HG02642 (cell line): ENCODE results near the gene AKR1C1.
"Not testable (repeated sequence)": the region's sequence is repeated elsewhere in the genome, so short reads cannot be mapped to it uniquely, and the experiment has no call there.

Source experiments
- ATAC-seq: cut with Tn5 transposase; IDR thresholded peaks from one replicate; pipeline ENCODE4 v1.9.1; 2021; ENCODE audit warnings: mild to moderate bottlenecking; ENCODE audit not compliant: unreplicated experiment, poor library complexity

Gene AKR1C1

DNA sequence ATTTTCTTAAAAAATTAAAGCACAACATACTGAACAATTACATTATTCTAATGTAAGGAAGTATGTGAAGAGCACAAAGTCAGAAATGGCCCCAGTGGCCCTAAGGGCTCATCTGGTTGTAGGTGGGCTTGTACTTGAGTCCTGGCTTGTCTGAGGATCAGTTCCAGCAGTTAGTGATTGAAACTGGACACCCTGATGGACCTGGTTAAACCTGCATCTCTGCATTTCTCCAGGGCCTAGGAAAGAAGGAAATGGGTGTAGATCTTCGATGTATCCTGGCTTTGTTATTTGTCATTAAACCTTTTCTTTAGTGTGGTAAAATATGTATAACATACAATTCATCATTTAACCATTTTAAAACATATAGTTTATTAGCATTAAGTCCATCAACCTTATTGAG lies 50.2 kb downstream of the AKR1C1 start:
- ATAC-seq, result no peak

DNA sequence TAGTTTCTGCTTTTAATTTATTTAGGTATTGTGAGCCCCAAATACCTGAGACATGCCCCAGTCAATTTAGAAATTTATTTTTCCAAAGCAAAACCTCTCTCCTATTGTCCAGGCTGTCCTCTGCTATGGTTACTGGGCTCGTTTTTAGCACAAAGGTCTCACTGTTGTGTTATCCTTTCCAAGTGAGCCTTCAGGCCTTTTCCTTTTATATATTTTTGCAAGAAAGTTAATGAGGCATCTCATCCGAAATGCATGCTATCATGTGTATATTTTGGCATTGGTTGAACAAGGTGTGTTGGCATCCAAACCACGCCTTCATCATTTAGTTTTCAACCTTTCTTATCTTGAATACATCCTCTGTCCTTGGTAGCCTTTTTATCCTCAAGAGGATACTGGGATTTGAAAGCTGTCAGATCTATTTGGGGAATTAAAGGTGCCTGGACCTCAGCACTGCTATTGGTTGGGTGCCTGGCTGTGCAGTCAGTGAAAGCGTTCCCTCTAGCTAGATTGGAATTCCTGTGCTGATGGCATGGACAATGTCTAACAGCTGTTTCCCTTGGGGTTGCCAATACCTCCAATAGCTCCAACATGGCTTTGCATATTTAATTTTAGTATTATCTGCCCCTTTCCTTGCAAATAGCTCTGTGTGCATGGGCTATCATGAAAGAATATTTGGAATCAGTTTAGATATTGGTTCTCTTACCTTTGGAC lies 51.1 kb downstream of the AKR1C1 start:
- not testable (repeated sequence) for ATAC-seq

DNA sequence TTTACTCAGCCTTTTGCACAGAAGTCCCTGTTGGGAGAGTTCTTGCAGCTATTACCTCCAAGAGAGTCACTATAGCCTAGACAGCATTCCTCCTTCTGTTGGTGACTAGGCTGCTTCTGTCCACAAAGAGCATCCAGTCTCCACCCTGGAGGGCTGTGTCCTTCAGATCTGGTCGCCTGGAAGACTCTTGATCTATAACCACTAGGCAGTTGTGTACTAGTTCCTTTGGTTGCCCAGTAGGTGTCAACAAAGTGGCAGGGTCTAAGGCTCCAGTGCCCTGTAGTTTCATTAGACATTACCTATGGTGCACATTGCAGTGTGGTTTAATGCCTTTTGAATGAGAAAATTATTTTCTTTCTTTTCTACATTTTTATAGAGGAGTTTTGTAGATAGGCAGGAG lies 51.7 kb downstream of the AKR1C1 start:
- no peak for ATAC-seq

DNA sequence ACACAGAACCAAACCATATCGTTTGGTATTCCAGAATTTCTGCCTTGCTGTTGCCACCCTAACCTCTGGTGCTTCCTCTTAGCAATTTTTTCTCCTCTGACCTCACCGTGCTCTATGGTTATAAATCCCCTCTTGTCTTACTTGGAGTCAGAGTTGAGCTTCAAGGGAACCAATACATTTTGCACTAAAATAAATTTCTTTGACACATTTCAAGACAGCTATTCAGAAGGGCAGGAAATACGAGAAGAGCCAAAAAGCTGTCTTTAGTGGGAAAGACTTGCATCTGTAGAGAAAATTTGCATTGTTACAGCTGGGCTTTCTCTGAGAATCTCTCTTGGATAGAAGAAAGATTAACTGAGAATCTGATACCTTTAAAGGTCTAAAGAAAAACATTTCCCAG lies 54.9 kb downstream of the AKR1C1 start:
- no peak for ATAC-seq

DNA sequence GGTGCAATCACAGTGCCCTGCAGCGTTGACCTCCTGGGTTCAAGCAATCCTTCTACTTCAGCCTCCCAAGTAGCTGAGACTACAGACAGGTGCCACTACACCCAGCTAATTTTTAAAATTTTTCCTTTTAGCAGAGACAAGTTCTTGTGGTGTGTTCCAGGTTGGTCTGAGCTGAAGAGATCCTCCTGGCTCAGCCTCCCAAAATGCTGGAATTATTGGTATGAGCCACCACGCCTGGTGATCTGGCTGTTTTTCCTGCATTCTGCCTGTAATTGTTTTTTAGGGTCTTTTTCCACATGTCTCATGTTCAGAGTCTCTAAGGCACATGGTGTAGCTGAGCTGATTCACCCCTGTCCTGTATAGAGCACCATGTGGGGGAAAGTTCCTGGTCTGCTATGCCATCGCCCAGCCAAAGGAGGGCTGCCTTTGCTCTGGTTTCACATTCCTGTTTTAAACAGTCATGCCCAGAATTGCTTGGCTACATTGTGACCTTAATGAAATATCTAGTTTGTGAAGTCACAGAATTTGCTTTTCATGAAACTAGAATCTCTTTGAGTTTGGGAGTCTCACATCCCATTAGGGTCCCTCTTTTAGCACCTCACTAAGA lies 55.6 kb downstream of the AKR1C1 start:
- ATAC-seq, result not testable (repeated sequence)

DNA sequence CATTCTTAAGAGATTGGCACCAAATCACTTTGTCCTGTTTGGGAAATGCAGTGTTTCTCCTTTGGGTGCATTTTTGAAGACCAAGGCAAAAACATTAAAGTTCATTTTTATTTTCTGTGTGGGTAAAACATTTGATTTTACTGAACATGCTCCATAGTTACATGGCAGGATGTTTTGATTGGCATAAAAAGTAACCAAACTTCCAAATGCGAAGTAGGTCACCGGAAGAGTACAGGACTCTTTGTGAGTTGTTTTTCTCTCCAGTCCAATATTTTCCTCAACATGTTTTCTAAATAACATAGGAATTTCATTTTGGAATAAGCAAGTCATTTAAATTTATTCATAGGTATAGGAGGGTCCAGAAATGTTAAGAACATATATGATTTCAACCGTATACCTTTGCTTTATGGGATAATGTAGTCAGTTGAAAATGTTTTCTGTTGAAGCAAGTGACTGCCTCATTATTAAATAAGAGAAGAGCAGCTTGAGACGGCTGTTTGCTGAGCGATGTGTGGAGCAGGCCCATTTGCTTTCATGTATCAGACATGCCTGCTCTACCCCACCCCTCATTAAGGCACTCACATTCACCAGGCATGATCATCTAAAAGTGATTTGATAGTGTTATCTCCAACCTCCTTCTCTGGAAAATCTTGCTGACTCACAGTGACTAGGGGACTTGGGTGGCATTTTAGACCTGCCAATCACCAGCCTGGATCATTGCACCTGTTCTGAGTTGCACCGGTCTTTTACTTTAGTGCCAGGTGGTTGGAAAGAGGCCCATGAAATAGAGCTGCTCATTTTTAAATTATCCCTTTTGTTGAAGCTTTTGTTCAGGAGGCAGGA lies 56.8 kb downstream of the AKR1C1 start:
- not testable (repeated sequence) for ATAC-seq

DNA sequence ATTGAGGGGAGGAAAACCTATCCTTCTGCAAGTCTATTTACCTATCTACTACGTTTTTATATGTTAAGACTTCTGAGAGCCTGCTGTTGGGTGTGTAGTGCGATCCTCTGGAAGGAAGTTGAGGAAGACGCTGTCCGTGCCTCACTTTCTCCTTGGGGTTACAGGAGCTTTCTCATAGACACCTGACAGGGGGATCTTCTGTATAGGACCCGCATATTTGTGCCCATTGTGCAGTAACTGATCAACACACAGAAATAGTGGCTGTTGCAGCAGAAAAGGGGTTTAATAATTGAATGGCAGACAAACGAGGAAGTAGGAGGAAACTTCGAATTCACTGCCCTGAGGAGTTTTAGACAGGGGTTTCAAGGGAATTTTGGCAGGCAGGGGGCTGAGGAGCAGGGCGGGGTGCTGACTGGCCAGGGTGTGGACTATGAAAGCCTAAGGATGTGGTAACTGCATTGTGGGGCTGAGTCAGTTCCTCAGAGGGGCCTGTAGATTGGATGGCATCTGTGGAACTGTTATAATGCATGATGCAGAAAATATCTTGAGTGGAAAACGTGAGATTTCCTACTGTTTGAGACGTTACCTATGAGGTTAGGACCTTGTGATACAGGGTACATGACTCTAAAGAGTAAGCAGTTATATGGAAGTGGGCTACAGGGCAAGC lies 58.5 kb downstream of the AKR1C1 start:
- not testable (repeated sequence) for ATAC-seq

DNA sequence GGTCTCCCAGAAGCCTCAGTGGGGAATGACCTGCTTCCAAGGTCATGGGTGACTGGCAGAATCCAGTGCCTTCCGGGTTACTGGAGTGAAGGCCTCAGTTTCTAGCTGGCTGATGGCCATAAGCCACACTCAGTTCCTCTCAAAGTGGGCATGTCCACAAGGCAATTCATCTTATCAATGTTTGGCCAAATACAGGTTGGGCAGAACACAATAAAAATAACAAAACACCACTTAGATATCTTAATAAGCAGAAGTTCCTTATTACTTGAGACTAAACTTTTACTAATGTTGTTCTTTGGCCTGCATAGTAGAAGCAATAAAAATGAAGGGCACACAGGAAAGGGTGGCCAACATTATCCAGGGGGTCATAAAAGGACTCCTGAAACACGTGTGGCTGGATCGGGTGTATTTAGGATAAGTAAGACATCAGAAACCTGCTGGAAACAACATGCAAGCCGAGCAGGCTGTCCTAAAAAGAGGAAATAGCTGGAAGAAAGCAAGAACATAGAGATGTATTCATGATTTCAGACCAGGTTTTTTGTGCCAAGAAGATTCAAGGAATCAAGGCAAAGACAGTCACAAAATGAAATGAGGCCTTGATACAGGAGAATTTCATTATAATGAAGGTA lies 60.1 kb downstream of the AKR1C1 start:
- no peak for ATAC-seq

DNA sequence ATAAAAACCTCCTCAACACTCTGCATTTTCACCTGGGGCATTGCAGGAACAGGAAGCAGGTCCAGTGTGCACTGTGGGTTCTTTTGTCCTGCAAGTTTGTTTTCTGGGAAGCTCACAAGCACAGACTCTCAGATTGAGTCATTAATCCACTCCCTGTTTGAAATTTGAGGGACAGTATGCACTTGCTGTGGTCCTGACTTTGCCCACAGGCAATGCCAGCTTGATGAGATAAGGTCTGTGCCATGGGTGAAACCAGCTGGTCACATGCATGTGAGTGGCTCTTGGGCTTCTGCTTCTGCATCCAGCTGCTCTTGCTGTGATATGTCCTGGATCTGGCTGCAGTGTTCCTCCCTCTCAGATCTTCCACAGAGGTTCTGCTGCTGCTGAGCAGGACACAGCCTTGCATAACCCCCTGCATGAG lies 62.3 kb downstream of the AKR1C1 start:
- not testable (repeated sequence) for ATAC-seq

DNA sequence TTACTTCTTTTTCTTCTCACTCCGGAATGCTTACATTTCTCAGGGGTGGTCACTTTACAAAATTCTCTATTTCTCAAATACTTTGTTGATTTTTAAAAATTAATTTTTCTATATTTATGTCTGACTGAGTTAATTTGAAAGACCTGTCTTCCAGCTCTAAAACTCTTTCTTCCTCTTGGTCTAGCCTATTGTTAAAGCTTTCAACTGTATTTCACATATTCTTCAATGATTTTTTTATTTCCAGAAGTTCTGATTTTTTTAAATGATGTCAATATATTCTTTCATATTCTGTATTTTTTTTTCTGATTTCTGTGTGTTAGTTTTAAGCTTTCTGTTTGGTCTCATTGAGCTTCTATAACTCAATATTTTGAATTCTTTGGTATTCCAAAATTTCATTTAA lies 67.8 kb downstream of the AKR1C1 start:
- ATAC-seq, result no peak

DNA sequence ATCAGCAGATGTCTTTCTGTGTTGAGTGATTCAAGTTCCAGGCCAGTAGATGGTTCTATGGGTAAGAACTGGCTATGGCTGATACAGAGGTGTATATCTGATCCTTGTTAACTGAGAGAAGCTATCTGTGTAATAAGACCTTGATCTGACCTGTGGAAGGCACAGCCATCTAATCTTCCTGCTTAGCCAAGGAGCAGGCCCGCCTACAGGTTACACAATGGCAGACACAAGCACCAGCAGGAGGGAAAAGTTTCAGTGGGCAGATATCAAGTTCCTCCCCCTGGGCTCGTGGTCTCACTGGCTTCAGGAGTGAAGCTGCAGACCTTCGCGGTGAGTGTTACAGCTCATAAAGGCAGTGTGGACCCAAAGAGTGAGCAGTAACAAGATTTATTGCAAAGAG lies 68.4 kb downstream of the AKR1C1 start:
- not testable (repeated sequence) for ATAC-seq

DNA sequence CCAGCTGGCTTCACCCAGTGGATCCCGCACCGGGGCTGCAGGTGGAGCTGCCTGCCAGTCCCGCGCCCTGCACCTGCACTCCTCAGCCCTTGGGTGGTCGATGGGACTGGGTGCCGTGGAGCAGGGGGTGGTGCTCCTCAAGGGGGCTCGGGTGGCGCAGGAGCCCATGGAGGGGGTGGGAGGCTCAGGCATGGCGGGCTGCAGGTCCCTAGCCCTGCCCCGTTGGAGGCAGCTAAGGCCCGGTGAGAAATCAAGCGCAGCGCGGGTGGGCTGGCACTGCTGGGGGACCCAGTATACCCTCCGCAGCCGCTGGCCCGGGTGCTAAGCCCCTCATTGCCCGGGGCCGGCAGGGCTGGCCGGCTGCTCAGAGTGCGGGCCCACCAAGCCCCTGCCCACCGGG lies 69.2 kb downstream of the AKR1C1 start:
- not testable (repeated sequence) for ATAC-seq
